ENCODE data around the gene MAGEL2.

- TF ChIP-seq, protein P1, sequence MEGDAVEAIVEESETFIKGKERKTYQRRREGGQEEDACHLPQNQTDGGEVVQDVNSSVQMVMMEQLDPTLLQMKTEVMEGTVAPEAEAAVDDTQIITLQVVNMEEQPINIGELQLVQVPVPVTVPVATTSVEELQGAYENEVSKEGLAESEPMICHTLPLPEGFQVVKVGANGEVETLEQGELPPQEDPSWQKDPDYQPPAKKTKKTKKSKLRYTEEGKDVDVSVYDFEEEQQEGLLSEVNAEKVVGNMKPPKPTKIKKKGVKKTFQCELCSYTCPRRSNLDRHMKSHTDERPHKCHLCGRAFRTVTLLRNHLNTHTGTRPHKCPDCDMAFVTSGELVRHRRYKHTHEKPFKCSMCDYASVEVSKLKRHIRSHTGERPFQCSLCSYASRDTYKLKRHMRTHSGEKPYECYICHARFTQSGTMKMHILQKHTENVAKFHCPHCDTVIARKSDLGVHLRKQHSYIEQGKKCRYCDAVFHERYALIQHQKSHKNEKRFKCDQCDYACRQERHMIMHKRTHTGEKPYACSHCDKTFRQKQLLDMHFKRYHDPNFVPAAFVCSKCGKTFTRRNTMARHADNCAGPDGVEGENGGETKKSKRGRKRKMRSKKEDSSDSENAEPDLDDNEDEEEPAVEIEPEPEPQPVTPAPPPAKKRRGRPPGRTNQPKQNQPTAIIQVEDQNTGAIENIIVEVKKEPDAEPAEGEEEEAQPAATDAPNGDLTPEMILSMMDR (IDR thresholded peaks at IDR 0.05): no peak
- no peak for TF ChIP-seq POLR2A (IDR thresholded peaks at IDR 0.05)
These were observed 38.9 kb upstream of the MAGEL2 start for GRCh38 chr15:23686466-23687142.
